NCI-H1930 (cell line): ENCODE data around the gene SPRTN.

Source experiments
- DNase-seq, 2 experiments: peaks; one replicate each; lab custom pipeline; 2025; lab: John Stamatoyannopoulos, UW

Gene SPRTN

GRCh38 chr1:231376875-231377549, 38.9 kb downstream of the SPRTN start:
- DNase-seq = no peak

- no peak for DNase-seq
These were observed 43.6 kb downstream of the SPRTN start for GRCh38 chr1:231381729-231382128.

- DNase-seq = no peak
These were observed 44.3 kb downstream of the SPRTN start for GRCh38 chr1:231382426-231382825.

GRCh38 chr1:231383159-231383860, 45.2 kb downstream of the SPRTN start:
- no peak for DNase-seq

- no peak for DNase-seq
These were observed 46.8 kb downstream of the SPRTN start for GRCh38 chr1:231384696-231385415.

GRCh38 chr1:231385416-231385748, 47.3 kb downstream of the SPRTN start:
- no peak for DNase-seq

- DNase-seq = no peak
These were observed 48.4 kb downstream of the SPRTN start for GRCh38 chr1:231386466-231386865.

- DNase-seq = no peak
These were observed 49.9 kb downstream of the SPRTN start for GRCh38 chr1:231387770-231388669.

GRCh38 chr1:231390071-231390470, 52.0 kb downstream of the SPRTN start:
- no peak for DNase-seq

- no peak for DNase-seq
These were observed 54.5 kb downstream of the SPRTN start for GRCh38 chr1:231392389-231393131.

GRCh38 chr1:231393668-231394067, 55.6 kb downstream of the SPRTN start:
- no peak for DNase-seq

GRCh38 chr1:231395076-231395997, 57.2 kb downstream of the SPRTN start:
- no peak for DNase-seq

GRCh38 chr1:231395998-231396390, 57.9 kb downstream of the SPRTN start:
- no peak for DNase-seq

- no peak for DNase-seq
These were observed 58.5 kb downstream of the SPRTN start for GRCh38 chr1:231396643-231397042.

GRCh38 chr1:231397886-231398671, 60.0 kb downstream of the SPRTN start:
- DNase-seq = no peak

- no peak for DNase-seq
These were observed 63.4 kb downstream of the SPRTN start for GRCh38 chr1:231401478-231401877.

GRCh38 chr1:231404318-231404717, 66.2 kb downstream of the SPRTN start:
- DNase-seq = no peak
